Ishikawa (cell line): Measurements from ENCODE around the gene ALDH3B1.

Source experiments
- CEBPB ChIP-seq: IDR thresholded peaks from 2 replicates; pipeline ENCODE4 v1.6.1; 2012
- CREB1 ChIP-seq: IDR thresholded peaks from 2 replicates; pipeline ENCODE4 v1.6.1; 2012; ENCODE audit warnings: low read depth
- EGR1 ChIP-seq: IDR thresholded peaks from 2 replicates; pipeline ENCODE4 v1.6.1; 2012
- EP300 ChIP-seq: IDR thresholded peaks from 2 replicates; pipeline ENCODE4 v1.6.1; 2012; ENCODE audit warnings: borderline replicate concordance
- FOXM1 ChIP-seq: IDR thresholded peaks from 2 replicates; pipeline ENCODE4 v1.6.1; 2012; ENCODE audit warnings: low read depth, borderline replicate concordance
- MAX ChIP-seq: IDR thresholded peaks from 2 replicates; pipeline ENCODE4 v1.6.1; 2012
- NFIC ChIP-seq: IDR thresholded peaks from 2 replicates; pipeline ENCODE4 v1.6.1; 2012
- RAD21 ChIP-seq: IDR thresholded peaks from 2 replicates; pipeline ENCODE4 v1.6.1; 2012; ENCODE audit warnings: low read depth
- TAF1 ChIP-seq: IDR thresholded peaks from 2 replicates; pipeline ENCODE4 v1.6.1; 2012; ENCODE audit warnings: low read depth, mild to moderate bottlenecking
- TCF12 ChIP-seq: IDR thresholded peaks from 2 replicates; pipeline ENCODE4 v1.6.1; 2012; ENCODE audit warnings: low read depth
- TEAD4 ChIP-seq: IDR thresholded peaks from 2 replicates; pipeline ENCODE4 v1.6.1; 2012
- YY1 ChIP-seq: IDR thresholded peaks from 2 replicates; pipeline ENCODE4 v1.6.1; 2012; ENCODE audit warnings: low read depth
- ZBTB7A ChIP-seq: IDR thresholded peaks from 2 replicates; pipeline ENCODE4 v1.6.1; 2012; ENCODE audit warnings: low read depth
- TF ChIP-seq, protein P1 (sequence below): IDR thresholded peaks from 2 replicates; pipeline ENCODE4 v1.6.1; 2012
- TF ChIP-seq, protein P2 (sequence below): IDR thresholded peaks from 2 replicates; pipeline ENCODE4 v1.6.1; 2012; ENCODE audit warnings: low read depth, mild to moderate bottlenecking

ALDH3B1 gene

GRCh38 chr11:68052137-68052873, 42.2 kb downstream of the ALDH3B1 start:
- TF ChIP-seq, protein P1, sequence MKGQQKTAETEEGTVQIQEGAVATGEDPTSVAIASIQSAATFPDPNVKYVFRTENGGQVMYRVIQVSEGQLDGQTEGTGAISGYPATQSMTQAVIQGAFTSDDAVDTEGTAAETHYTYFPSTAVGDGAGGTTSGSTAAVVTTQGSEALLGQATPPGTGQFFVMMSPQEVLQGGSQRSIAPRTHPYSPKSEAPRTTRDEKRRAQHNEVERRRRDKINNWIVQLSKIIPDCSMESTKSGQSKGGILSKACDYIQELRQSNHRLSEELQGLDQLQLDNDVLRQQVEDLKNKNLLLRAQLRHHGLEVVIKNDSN, result no peak
- TF ChIP-seq YY1, result no peak
- no peak for TF ChIP-seq EP300
- no peak for TF ChIP-seq NFIC
- TF ChIP-seq TAF1, result no peak
- no peak for TF ChIP-seq MAX
- TF ChIP-seq EGR1, result no peak
- no peak for TF ChIP-seq TEAD4
- TF ChIP-seq CEBPB, result no peak

DNA sequence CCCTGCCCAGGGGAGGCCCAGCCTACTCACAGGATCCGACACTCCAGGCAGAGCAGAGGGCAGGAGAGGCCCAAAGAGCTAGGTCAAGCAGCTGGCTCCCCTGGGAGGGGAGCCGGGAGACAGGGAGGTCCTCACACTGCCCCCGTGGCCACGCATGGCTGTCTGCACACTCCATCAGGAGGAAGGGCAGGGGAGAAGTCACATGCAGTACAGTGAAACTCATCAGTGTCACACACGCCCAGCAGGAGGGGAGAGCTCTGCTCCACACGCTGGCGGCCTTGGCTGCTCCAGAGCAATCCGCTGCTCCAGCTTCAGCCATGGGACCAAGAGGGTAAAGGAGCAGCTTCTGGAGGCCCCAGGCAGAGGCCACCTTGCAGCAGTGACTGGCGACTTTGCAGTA, 43.0 kb downstream of the ALDH3B1 start:
- TF ChIP-seq TAF1 (no peak), ZBTB7A (no peak), TCF12 (no peak), MAX (no peak), FOXM1 (no peak), EP300 (no peak), EGR1 (no peak), TEAD4 (no peak), YY1 (no peak)
- TF ChIP-seq, protein P1, result no peak

DNA sequence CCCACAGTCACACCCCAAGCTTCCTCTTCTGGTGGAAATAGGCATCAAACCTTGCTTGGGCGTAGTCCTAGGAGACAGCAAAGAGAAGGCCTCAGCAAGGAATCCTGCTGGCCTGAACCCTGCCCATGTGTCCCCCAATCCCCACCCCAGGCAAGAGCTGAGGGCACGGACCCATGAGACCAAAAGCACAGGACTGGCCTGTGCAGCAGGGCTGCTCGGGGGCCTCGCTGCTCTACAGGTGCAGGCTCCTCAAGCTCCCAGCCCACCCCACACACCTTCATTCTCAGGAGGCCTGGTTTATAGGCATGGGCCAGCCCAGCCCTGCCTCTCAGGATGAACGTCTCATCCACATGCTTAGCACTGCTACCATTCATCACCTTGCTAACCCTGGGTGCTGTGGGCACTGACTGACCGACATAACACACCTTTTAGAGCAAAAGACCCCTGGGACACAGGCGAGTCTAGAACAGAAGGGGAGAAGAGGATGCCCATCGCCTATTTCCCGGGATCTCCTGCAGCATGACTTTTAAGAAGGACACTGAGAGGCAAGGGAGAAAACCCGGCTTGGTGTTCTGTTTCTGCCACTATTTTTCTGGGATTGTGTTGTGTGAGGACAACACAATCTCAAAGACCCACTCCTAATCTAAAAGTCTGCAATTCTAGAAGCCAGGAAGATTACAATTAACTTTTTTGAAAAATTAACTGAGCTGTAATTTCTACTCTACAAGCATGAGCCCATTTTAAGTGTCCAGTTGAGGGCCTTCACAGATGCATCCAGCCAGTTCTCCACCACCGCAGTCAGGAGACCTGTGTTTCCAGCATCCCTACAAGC, 44.1 kb downstream of the ALDH3B1 start:
- TF ChIP-seq EGR1, result no peak
- no peak for TF ChIP-seq NFIC
- TF ChIP-seq, protein P1, result no peak
- TF ChIP-seq YY1, result no peak
- TF ChIP-seq RAD21, result no peak
- TF ChIP-seq MAX, result no peak
- TF ChIP-seq TCF12, result no peak
- no peak for TF ChIP-seq FOXM1
- no peak for TF ChIP-seq CREB1
- TF ChIP-seq, protein P2, sequence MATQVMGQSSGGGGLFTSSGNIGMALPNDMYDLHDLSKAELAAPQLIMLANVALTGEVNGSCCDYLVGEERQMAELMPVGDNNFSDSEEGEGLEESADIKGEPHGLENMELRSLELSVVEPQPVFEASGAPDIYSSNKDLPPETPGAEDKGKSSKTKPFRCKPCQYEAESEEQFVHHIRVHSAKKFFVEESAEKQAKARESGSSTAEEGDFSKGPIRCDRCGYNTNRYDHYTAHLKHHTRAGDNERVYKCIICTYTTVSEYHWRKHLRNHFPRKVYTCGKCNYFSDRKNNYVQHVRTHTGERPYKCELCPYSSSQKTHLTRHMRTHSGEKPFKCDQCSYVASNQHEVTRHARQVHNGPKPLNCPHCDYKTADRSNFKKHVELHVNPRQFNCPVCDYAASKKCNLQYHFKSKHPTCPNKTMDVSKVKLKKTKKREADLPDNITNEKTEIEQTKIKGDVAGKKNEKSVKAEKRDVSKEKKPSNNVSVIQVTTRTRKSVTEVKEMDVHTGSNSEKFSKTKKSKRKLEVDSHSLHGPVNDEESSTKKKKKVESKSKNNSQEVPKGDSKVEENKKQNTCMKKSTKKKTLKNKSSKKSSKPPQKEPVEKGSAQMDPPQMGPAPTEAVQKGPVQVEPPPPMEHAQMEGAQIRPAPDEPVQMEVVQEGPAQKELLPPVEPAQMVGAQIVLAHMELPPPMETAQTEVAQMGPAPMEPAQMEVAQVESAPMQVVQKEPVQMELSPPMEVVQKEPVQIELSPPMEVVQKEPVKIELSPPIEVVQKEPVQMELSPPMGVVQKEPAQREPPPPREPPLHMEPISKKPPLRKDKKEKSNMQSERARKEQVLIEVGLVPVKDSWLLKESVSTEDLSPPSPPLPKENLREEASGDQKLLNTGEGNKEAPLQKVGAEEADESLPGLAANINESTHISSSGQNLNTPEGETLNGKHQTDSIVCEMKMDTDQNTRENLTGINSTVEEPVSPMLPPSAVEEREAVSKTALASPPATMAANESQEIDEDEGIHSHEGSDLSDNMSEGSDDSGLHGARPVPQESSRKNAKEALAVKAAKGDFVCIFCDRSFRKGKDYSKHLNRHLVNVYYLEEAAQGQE, result no peak
- no peak for TF ChIP-seq ZBTB7A
- TF ChIP-seq CEBPB, result no peak
- no peak for TF ChIP-seq TAF1
- no peak for TF ChIP-seq EP300
- no peak for TF ChIP-seq TEAD4

DNA sequence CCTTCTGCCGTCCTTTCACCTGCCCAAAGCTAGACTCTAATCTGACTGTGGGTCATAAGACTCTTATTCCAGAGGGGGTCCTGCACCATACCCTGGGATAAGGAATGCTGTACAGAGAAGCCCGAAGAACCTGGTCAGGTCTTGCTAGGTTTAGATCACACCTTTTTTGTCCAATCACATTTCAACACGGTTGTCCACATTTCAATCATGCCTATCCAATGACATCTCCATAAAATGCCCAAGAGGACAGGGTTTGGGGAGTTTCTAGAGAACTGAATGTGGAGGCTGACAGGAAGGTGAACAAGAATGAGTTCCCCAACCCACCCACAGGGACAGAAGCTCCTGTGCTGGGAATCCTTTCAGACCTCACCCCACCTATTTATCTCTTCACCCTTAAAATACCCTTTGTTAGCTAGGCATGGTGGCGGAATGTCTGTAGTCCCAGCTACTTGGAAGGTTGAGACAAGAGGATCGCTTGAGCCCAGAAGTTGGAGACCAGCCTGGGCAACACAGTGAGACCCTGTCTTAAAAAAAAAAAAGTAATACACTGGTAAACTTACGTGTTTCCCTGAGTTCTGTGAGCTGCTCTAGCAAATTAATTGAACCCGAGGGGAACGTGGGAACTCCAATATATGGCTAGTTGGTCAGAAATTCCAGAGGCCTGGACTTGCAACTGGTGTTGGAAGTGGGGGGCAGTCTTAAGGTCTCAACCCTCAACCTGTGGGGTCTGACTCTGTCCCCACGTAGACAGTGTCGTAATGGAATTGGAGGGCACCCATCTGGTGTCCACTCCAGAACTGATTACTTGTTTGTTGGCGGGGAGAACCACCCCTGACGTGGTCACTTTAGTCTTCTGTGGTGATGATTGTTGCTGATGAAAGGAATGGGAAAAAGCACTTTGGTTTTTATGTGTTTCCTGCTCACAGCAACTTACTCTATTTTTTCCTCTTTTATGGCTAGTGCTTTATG, 46.5 kb downstream of the ALDH3B1 start:
- TF ChIP-seq, protein P1, result no peak
- TF ChIP-seq EP300 (no peak), NFIC (no peak), RAD21 (no peak), TAF1 (no peak), EGR1 (no peak), TEAD4 (no peak), ZBTB7A (no peak), MAX (no peak), FOXM1 (no peak), TCF12 (no peak)

DNA sequence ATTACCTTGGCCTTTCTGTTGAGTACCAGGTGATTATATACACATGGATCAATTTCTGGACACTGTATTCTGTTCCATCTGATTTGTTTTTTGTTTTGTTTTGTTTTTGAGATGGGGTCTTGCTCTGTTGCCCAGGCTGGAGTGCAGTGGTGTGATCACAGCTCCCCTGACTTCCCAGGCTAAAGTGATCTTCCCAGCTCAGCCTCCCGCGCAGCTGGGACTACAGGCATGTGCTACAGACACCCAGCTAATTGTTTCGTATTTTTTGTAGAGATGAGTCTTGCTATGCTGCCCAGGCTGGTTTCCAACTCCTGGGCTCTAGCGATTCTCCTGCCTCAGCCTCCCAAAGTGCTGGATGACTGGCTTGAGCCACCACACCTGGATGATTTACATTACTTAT, 47.7 kb downstream of the ALDH3B1 start:
- TF ChIP-seq RAD21 (no peak), YY1 (no peak), MAX (no peak), TCF12 (no peak), CREB1 (no peak), TAF1 (no peak), ZBTB7A (no peak), CEBPB (no peak), FOXM1 (no peak), NFIC (no peak), EP300 (no peak), EGR1 (no peak), TEAD4 (no peak)
- TF ChIP-seq, protein P2, result no peak
- TF ChIP-seq, protein P1, result no peak
